WTC11 (cell line): ENCODE data around the gene TSR2.

Source experiments
- FOXK1 ChIP-seq: sonication (generic); formaldehyde crosslinking; IDR thresholded peaks from 2 replicates; pipeline ENCODE4 v1.8.0; 2022; ENCODE audit warnings: mild to moderate bottlenecking, moderate library complexity, missing genetic modification reagents
- SP1 ChIP-seq: sonication (generic); formaldehyde crosslinking; conservative IDR thresholded peaks from 2 replicates; pipeline ENCODE4 v1.8.1; 2022; ENCODE audit warnings: missing genetic modification reagents
- TF ChIP-seq, protein P1 (sequence below): fragments of 200-600 bp; IDR thresholded peaks from 2 replicates; pipeline ENCODE4 v1.8.0; 2022; ENCODE audit warnings: antibody characterized with exemption
- TF ChIP-seq, protein P2 (sequence below): sonication (generic); formaldehyde crosslinking; IDR thresholded peaks from 2 replicates; pipeline ENCODE4 v1.8.1; 2022; ENCODE audit warnings: low read depth, missing genetic modification reagents, borderline replicate concordance
- TF ChIP-seq, protein P3 (sequence below): sonication (generic); formaldehyde crosslinking; IDR thresholded peaks from 2 replicates; pipeline ENCODE4 v1.8.0; 2022; ENCODE audit warnings: mild to moderate bottlenecking, missing genetic modification reagents

DNA sequence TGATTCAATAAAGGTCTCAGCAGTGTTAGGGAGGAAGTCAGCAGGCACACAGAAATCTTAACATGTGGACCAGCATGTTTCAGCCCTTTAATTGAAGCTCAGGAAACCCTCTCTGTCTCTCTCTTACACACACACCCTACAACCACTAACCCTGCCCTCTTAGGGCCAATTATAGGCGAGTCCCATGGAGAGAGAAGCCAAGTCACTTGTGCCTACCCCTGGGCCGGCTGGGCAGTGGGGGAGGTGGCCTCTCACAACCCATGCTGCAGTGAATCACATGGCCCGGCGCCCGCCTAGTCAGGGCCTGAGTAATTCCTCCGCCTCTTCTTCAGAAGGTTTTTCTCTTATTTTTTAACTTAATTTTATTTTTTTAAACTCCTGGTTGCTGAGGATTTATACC is 52.1 kb downstream of the TSR2 start:
- TF ChIP-seq, protein P1, sequence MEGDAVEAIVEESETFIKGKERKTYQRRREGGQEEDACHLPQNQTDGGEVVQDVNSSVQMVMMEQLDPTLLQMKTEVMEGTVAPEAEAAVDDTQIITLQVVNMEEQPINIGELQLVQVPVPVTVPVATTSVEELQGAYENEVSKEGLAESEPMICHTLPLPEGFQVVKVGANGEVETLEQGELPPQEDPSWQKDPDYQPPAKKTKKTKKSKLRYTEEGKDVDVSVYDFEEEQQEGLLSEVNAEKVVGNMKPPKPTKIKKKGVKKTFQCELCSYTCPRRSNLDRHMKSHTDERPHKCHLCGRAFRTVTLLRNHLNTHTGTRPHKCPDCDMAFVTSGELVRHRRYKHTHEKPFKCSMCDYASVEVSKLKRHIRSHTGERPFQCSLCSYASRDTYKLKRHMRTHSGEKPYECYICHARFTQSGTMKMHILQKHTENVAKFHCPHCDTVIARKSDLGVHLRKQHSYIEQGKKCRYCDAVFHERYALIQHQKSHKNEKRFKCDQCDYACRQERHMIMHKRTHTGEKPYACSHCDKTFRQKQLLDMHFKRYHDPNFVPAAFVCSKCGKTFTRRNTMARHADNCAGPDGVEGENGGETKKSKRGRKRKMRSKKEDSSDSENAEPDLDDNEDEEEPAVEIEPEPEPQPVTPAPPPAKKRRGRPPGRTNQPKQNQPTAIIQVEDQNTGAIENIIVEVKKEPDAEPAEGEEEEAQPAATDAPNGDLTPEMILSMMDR, result no peak
- TF ChIP-seq FOXK1 (CRISPR knock-in tag), result no peak
- TF ChIP-seq, protein P2, sequence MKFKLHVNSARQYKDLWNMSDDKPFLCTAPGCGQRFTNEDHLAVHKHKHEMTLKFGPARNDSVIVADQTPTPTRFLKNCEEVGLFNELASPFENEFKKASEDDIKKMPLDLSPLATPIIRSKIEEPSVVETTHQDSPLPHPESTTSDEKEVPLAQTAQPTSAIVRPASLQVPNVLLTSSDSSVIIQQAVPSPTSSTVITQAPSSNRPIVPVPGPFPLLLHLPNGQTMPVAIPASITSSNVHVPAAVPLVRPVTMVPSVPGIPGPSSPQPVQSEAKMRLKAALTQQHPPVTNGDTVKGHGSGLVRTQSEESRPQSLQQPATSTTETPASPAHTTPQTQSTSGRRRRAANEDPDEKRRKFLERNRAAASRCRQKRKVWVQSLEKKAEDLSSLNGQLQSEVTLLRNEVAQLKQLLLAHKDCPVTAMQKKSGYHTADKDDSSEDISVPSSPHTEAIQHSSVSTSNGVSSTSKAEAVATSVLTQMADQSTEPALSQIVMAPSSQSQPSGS (CRISPR knock-in tag), result no peak
- no peak for TF ChIP-seq SP1 (CRISPR knock-in tag)
- TF ChIP-seq, protein P3, sequence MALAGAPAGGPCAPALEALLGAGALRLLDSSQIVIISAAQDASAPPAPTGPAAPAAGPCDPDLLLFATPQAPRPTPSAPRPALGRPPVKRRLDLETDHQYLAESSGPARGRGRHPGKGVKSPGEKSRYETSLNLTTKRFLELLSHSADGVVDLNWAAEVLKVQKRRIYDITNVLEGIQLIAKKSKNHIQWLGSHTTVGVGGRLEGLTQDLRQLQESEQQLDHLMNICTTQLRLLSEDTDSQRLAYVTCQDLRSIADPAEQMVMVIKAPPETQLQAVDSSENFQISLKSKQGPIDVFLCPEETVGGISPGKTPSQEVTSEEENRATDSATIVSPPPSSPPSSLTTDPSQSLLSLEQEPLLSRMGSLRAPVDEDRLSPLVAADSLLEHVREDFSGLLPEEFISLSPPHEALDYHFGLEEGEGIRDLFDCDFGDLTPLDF (CRISPR knock-in tag), result no peak
